Measurements from ENCODE around the gene PPP1R12A.
A peak's percentile ranks its signal among the peaks of the same experiment; 100 is the strongest.
"Not testable (repeated sequence)": the region's sequence is repeated elsewhere in the genome, so short reads cannot be mapped to it uniquely, and the experiment has no call there.

PPP1R12A gene

DNA sequence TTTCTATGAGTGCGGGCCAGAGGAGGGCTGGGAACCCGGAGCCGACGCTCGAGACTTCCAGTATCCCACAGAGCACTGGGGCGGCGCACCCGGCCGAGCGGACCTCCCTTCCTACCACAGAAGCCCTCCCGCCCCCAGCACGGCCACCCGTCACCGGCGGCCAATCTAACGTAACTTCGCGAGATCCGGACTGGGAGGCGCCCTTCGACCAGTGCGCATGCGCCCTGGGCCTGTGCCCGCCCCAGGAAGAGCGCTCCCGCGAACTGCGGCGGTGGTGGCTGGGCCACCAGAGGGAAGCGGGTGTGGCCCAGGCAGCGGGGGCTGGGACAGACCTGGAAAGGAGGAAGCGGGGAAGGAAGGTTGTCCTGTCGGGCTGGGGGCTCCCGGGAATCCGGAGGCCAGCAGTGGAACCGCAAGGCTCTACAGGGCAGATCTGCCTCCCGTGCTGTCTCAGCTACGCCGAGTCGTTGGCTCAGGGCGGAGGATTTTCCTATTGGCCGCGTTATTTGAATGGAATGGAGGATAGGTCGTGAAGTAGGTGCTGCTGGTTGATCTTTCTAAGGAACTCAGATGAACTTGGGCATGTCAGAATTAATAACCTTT, at the start of gene PPP1R12A:
TSS of gene PPP1R12A (minus strand) at position 77 of the 603 bp plus-strand sequence. CDS start 166 bp downstream, outside the sequence.
- Histone ChIP-seq H3K4me1 (peaks cover 0 to 39% (median 9%) of the 10 kb centered on the region in 4 donors), H3K27me3 (no peaks in the 10 kb centered on the region), H3K9me3 (no peaks in the 10 kb centered on the region), H3K36me3 (no peaks in the 10 kb centered on the region), H3K27ac (peak within 1 kb of the TSS; percentile 98), H3K4me3 (peak within 1 kb of the TSS; percentile 70 to 88)
- intact Hi-C loops (cut with DNase I; ENCODE audit: low total_unique reads) = loop anchor here (10.0 kb wide), 1 partner anchor 120 kb away; no protein-coding TSS in a partner anchor
- DNase-seq = peak; percentile 97 to 99
- TF ChIP-seq, protein P1, sequence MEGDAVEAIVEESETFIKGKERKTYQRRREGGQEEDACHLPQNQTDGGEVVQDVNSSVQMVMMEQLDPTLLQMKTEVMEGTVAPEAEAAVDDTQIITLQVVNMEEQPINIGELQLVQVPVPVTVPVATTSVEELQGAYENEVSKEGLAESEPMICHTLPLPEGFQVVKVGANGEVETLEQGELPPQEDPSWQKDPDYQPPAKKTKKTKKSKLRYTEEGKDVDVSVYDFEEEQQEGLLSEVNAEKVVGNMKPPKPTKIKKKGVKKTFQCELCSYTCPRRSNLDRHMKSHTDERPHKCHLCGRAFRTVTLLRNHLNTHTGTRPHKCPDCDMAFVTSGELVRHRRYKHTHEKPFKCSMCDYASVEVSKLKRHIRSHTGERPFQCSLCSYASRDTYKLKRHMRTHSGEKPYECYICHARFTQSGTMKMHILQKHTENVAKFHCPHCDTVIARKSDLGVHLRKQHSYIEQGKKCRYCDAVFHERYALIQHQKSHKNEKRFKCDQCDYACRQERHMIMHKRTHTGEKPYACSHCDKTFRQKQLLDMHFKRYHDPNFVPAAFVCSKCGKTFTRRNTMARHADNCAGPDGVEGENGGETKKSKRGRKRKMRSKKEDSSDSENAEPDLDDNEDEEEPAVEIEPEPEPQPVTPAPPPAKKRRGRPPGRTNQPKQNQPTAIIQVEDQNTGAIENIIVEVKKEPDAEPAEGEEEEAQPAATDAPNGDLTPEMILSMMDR (IDR thresholded peaks at IDR 0.05) = peak; percentile 17 to 22

DNA sequence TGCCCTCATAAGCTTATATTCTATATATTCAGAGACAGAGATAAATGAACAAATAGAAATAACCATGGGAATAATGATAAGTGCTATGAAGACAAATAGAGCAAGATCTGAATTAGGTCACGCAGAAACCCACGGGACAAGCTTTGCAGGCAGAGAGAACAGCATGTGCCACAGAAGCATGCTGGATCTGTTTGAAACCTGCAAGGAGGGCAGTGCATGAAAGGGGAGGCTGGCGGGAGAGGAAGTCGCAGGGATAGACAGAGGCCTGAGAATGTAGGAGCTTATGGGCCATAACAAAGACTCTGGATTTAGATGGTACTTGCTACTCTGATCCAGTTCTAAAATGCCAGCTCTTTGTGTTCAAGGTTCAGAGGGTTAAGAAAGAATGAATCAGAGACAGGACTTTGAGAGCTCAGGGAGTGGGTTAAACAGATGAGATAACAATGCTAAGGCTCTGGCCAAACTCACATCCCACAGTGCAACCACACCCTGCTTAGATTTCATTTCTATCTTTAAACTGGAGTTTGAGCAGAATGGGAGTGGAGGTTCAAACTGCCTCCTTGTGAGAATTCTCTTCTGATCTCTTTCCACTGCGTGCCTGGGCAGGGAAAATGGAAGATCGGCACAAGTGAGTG, 49.2 kb upstream of the PPP1R12A start:
- TF ChIP-seq, protein P1 (IDR thresholded peaks at IDR 0.05) = no peak

DNA sequence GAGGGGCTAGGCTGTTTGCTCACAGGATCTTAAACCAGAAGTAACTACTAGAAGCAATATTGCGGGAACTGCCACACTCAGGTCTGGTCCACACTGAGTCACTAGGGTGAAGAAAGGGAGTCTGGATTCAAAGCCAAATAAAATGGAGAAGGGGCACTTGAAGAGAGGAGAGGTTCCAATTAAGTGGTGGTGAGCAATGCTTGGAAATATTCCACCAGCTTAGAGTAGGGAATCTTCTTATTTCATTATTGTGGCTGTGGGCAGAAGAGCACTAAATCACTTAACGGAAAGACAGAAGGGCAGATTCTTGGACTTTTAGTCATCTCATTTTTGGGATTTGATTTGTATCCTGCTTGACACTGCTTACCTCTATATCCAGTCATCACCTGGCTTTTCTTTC, 48.6 kb upstream of the PPP1R12A start:
- no peak overlapping the region for H3K4me3 ChIP-seq
- TF ChIP-seq, protein P1 (IDR thresholded peaks at IDR 0.05) = no peak
- H3K9me3 ChIP-seq = no peaks in the 10 kb centered on the region
- H3K27me3 ChIP-seq = no peaks in the 10 kb centered on the region
- DNase-seq = no peak
- intact Hi-C loops (cut with DNase I; ENCODE audit: low total_unique reads) = no loop called here
- H3K4me1 ChIP-seq = no peaks in the 10 kb centered on the region
- H3K27ac ChIP-seq = no peak overlapping the region
- no peaks in the 10 kb centered on the region for H3K36me3 ChIP-seq

More for the DNA sequence above, 49.2 kb upstream of the PPP1R12A start:
- no peak overlapping the region for H3K27ac ChIP-seq
- H3K4me1 ChIP-seq = no peaks in the 10 kb centered on the region
- intact Hi-C loops (cut with DNase I; ENCODE audit: low total_unique reads) = no loop called here
- no peak for DNase-seq
- H3K27me3 ChIP-seq = no peaks in the 10 kb centered on the region
- no peak overlapping the region for H3K4me3 ChIP-seq
- H3K9me3 ChIP-seq = no peaks in the 10 kb centered on the region
- H3K36me3 ChIP-seq = no peaks in the 10 kb centered on the region

DNA sequence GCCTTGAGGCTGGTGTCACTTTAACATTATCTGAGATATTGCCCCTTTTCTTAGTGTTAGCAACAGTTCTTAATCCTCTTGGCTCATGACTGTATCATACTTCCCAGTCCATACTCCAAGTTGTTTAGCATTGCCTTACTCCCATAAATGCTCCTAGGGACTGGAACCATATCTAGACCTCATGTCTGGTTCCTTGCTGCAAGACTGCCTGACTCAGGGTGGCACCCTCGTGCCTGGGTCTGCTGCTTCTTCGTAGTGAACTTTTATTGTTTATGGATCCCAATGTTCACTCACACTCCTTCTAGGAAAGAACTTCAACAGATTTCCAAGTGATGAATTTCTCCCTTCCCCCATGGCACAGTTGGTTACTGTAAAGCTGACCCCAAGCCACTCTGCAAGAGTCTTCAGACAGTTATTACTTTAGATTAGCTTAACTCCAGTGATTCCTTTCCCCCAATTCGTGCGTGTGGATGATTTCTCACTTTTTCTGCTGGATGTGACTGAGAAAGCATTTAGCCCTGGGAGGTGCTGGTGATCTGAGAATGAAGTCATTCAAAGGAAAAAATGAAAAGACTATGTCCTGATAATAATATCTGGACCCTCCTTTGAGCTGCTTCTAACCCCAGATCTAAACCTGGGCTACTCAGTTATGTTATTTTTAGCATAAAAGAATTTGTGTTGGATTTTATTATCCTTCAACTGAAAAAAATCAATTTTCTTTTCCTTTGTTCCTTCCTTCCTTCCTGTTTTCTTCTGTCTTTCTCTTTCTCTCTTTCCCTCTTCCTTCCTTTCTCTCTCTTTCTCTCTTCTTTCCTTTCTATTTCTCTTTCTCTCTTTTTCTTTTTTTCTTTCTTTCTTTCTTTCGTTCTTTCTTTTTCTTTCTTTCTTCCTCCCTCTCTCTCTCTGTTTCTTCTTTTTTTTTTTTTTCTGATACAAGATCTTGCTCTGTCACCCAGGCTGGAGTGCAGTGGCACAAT, 47.5 kb upstream of the PPP1R12A start:
- intact Hi-C loops (cut with DNase I; ENCODE audit: low total_unique reads) = no loop called here
- H3K27me3 ChIP-seq = no peaks in the 10 kb centered on the region
- H3K4me3 ChIP-seq = no peak overlapping the region
- DNase-seq = no peak
- no peaks in the 10 kb centered on the region for H3K4me1 ChIP-seq
- H3K36me3 ChIP-seq = no peaks in the 10 kb centered on the region
- no peaks in the 10 kb centered on the region for H3K9me3 ChIP-seq
- H3K27ac ChIP-seq = no peak overlapping the region
- TF ChIP-seq, protein P1 (IDR thresholded peaks at IDR 0.05) = no peak

DNA sequence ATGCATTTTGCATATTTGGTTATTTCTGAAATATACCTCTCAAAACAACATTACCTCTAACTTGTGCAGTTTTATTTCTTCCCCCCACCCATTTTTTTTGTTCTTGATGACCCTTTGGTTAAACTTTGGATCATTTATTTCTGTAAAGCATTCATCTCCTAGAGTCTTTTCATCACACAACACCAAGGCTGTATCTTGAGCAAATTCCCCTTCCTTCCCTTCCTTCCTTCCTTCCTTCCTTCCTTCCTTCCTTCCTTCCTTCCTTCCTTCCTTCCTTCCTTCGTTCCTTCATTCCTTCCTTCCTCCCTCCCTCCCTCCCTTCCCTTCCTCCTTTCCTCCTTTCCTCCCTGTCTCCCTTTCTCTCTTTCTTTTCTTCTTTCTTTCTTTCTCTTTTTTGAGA, 43.8 kb upstream of the PPP1R12A start:
- H3K4me1 ChIP-seq = peaks cover 0 to 15% (median 3%) of the 10 kb centered on the region in 4 donors
- TF ChIP-seq, protein P1 (IDR thresholded peaks at IDR 0.05) = no peak
- H3K27me3 ChIP-seq = no peaks in the 10 kb centered on the region
- no peak for DNase-seq
- intact Hi-C loops (cut with DNase I; ENCODE audit: low total_unique reads) = no loop called here
- no peaks in the 10 kb centered on the region for H3K36me3 ChIP-seq
- H3K27ac ChIP-seq = no peak overlapping the region
- no peaks in the 10 kb centered on the region for H3K9me3 ChIP-seq
- no peak overlapping the region for H3K4me3 ChIP-seq

DNA sequence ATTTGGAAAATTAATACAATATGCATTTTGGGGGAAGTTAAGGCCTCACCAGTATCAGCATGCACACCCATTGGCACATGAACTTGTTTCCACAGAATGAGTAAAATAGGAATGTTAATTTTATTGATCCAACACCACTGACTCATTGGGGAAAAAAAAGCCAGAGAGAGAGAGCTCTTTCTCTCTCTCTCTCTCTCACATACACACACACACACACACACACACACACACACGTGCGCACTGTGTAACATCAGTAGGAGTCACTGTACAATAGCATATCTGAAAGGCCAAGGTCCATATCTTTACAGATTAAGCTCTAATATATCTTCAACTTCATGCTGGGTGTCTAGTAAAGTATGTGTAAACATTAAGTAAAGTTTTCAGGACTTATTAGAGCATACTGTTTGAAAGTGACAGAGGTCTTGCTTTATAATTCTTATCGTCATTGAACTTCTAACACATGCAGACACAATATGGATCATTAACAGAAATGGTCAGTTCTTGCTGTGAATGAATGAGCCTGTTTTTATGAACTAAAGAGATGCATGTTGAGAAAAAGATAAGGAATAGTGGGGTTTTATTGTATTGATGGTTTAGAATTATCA, 43.1 kb upstream of the PPP1R12A start:
- H3K9me3 ChIP-seq; intact Hi-C loops (cut with DNase I; ENCODE audit: low total_unique reads); DNase-seq; H3K4me3 ChIP-seq; H3K36me3 ChIP-seq; H3K27ac ChIP-seq; H3K27me3 ChIP-seq: not testable (repeated sequence)
- H3K4me1 ChIP-seq = peaks cover 0 to 20% (median 3%) of the 10 kb centered on the region in 4 donors

Data from tibial artery (tissue), 4 donors.